IPS-NIHi7 (cell line): ENCODE measurements around the gene B4GALT7.
"Not testable (repeated sequence)": the region's sequence is repeated elsewhere in the genome, so short reads cannot be mapped to it uniquely, and the experiment has no call there.

Experiments
- DNase-seq: peaks from one replicate; pipeline ENCODE4 v3.0.0; 2012; ENCODE audit warnings: mixed read lengths; ENCODE audit errors: extremely low spot score

The B4GALT7 gene

DNA sequence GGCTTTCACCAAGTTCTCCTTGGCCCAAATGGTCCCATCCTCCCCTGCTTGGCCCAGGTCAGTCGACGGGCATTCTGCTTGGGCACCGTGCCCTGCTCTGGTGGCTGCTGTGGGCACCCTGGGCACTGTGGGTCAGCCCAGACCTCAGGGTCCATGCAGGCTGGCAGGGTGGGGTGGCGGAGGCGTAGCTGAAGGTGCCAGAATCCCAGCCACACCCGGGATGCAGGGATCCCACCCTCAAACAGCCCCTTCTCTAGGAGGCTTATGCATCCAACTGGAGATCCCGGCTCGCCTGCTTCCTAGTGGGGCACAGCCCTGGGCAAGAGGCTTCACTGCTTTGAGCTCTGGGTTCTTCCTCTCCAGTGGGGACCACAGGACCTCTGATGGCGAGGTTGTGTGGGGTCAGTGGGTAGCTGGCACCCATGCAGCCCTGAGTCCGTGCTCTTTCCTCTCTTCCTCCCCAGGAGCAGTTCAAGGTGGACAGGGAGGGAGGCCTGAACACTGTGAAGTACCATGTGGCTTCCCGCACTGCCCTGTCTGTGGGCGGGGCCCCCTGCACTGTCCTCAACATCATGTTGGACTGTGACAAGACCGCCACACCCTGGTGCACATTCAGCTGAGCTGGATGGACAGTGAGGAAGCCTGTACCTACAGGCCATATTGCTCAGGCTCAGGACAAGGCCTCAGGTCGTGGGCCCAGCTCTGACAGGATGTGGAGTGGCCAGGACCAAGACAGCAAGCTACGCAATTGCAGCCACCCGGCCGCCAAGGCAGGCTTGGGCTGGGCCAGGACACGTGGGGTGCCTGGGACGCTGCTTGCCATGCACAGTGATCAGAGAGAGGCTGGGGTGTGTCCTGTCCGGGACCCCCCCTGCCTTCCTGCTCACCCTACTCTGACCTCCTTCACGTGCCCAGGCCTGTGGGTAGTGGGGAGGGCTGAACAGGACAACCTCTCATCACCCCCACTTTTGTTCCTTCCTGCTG is 9.4 kb downstream of the B4GALT7 start:
- no peak for DNase-seq

DNA sequence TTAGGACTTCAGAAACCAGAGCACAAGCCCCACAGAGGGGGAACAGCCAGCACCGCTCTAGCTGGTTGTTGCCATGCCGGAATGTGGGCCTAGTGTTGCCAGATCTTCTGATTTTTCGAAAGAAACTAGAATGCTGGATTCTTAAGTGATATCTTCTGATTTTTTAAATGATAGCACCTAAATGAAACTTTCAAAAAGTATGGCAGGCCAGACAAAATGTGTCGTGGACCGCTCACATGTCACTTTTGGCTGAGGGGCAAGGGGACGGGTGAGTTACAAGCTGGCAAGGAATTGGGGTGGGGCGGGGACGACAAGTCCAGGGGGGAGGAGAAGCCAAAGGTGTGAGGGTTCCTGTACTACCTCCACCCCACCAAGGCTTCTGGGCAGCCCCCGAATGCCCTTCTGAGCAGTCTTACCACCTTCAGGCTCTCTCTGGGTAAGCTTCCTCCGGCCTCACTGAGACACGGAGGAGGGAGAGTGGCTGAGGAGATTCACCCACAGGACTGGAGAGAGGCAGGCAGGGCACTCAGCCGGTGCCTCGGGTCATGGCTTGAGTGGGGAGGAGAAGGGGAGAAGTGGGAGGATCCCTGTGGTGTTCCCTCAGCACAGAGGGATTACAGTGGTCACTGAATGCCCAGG is 10.3 kb downstream of the B4GALT7 start:
- no peak for DNase-seq

DNA sequence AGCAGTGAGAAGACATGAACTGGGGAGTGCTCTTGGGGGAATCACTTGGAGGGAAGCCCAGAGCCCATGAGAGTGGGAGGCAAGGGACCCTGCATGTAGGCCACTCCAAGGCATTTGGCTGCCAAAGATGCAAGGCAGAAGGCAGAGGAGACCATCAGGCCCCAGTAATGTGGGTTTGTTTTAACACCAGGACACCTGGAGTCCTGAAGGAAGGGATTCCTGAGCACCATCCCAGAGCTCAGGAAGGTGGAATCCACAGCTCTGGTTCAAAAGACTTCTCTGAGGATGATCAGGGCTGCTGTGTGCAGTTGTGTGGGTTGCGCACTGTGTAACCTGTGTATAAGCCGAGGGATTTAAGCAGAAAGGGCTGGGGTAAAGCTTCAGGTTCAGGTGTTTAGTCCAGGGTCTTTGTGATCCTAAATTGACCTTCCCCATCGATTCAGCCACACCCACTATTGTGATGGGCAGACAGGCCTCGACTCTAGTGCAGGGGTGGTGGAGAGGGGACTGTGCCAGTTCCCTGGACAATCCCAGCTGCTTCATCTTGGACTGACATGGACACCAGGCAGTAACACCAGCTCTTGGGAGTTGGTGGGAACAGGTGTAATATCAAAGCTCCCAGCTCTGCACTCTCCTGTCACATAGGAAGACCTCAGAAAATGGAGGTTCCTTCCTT is 11.0 kb downstream of the B4GALT7 start:
- DNase-seq = no peak

DNA sequence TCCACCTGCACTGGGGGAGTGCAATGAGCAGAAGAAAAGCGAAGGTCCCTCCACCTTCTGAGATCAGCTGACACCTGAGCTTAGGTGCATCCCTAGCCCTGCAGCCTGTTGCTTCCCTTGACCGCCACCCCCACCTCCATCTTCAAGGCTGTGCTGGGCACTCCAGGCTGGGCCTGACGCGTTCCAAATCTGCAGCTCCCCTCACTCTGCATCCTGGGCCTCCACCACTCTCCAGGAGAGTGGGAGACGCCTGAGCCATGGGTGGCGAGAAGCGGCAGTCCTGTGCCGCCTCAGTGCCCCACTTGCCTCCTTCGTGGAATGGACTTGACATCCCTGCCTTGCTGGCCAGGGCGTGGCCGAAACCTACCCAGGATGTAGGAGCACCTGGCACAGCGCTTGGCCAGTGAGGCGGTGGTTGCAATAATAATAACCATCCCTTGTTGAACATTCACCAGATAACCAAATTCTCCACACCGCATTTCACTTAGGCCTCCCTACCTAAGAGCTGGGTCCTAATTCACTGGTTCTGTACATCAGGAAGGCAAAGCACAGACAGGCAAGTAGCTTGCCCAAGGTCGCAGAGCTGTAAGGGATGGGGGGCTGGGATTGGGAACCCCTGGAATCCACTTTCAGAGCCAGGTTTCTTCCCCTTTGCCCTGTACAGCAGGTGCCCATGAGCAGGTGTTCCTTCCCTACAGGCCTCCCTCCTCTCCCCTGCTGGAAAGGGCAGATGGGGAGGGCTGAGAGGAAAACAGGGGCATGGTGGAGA is 11.7 kb downstream of the B4GALT7 start:
- DNase-seq = no peak

DNA sequence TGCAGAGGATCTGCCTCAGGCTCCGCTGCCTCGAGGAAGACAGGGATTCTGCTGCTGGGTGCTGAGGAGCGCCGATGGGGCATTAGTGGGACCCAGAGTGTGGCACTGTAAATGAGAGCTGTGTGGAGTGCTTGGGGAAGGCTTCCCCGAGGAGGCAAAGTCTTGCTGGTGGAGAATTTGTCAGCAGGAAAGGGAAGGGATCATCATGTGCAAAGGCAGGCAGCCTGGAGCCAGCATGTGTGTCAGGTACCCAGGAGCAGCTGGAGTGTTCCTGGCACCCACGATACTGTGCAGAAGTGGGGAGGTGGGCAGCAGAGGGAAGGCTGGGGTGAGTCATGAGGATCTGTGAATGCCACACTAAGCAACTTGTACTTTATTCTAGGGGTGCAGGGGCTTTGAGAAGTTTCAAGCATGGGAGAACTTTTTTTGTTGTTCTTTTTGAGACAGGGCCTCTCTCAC is 12.3 kb downstream of the B4GALT7 start:
- DNase-seq = no peak

DNA sequence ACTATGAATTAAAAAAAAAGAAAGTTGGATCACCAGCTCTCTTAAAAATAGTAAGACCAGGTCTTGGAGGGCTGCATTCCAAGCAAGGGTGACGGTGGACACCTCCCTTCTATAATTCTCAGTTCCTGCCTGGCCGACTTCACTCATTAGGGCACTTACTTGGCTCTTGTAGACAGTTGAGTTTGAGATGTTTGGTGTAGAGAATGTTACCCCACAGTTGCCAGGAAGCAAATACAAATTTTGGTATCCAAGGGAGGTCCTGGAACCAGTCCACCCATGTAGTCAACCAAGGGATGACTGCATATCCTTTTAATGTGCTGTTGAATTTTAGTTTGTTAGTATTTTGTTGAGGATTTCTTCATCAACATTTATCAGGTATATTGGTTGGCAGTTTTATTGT is 20.6 kb downstream of the B4GALT7 start:
- DNase-seq = no peak

DNA sequence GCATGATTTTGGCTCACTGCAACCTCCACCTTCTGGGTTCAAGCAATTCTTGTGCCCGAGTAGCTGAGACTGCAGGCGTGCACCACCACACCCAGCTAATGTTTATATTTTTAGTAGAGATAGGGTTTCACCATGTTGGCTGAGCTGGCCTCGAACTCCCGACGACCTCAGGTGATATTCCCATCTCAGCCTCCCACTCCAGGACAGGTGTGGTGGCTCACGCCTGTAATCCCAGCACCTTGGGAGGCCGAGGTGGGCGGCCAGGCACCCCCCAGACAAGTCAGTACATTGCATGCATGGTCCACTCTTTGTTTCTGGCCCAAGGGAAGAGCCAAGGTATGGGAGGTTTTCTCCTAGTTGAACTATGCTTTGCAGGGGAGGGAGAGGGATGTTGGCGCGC is 24.2 kb downstream of the B4GALT7 start:
- not testable (repeated sequence) for DNase-seq

DNA sequence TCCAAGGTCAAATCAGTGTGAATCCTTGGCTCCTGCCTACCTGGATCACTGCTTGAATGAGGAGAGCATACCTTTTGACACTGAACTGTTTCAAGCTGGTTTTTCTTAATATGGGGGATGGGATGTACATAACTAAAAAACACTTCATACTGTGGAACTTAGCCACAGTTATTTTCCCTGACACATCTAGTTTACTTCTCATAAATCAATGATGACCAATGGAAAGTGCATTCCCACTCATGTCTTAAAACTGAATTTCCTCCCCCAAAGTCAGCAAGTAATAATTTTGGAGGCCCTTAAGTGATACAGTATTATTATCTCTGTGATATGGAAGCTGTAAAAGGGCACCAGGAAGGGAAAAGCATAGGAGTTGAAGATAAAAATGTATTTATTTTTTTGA is 30.3 kb downstream of the B4GALT7 start:
- not testable (repeated sequence) for DNase-seq

DNA sequence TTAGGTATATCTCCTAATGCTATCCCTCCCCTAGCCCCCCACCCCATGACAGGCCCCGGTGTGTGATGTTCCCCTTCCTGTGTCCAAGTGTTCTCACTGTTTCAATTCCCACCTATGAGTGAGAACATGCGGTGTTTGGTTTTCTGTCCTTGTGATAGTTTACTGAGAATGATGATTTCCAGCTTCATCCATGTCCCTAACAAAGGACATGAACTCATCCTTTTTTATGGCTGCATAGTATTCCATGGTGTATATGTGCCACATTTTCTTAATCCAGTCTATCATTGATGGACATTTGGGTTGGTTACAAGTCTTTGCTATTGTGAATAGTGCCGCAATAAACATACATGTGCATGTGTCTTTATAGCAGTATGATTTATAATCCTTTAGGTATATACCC is 35.0 kb downstream of the B4GALT7 start:
- DNase-seq = not testable (repeated sequence)

DNA sequence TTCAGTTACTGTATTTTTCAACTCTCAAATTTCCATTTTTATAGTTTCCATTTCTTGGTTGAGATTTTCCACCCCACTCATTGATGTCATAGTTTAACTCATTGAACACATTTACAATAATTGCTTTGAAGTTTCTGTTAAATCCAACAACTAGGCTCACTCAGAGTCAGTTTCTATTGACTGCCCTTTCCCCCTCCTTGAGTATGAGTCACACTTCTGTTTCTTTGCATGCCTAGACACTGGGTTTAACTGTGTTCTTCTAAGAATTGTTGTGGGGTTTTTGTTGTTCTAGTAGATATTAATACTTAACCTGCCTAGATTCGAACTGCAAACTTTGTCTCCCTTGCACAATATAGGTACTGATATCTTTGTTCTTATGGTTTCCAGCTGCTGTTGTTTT is 45.5 kb downstream of the B4GALT7 start:
- DNase-seq = not testable (repeated sequence)

DNA sequence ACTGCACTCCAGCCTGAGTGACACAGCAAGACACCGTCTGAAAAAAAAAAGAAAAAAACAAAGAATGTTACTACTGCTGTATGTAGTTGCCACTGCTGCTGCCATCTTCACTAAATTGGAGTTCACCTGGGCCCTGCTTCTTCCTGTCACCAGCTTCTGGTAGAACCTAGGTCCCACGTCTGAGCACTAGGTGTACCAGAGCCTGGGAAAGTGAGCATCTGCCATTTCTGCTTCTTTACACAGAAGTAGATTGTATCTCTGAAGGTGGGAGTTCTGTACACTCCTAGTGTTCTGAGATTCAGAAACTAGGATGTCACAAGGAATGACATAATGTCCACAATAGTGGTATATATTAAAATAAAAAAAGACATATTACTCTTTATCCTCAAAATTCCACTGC is 51.3 kb downstream of the B4GALT7 start:
- not testable (repeated sequence) for DNase-seq

DNA sequence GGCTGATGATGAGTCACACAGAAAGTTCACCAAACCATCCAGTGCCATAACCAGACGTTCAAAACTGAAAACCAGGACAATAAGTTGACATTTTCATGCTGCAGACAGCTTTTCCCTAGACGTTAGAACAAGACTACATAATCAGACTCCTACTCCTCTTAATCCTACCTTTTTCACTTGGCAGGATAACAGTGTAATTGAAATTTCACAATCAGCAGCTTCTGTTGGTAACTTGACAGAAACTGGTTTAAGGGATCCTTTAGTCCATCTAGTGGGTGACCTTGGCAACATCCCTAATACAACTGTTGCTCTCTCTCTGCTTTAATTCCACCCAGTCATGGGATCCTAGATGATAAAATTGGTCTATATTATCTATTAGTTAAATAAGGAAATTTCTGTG is 57.9 kb downstream of the B4GALT7 start:
- DNase-seq = not testable (repeated sequence)

DNA sequence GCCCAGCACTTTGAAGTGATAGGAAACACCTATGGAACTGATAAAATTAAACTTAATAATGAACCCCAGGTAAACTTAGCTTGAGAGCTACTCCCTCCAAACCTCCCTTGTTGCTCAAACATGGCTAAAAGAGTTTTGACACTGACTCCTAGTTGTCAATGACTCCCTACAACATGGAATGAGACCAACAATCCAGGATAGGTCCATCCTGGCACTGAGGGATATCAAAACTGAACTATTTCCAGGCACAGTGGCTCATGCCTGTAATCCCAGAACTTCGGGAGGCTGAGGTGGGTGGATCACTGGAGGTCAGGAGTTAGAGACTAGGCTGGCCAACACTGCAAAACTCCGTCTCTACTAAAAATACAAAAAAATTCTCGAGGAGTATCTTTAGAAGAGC is 58.6 kb downstream of the B4GALT7 start:
- DNase-seq = not testable (repeated sequence)
